CD14-positive monocyte (primary cell): ENCODE measurements around the gene VOPP1. TPM values are rescaled to one million over a fixed set of nuclear protein-coding genes. Genes with fewer than 3 reads are reported as not detected.

Source experiments
- DNase-seq, 3 donors: peaks; one replicate each; pipeline ENCODE4 v3.0.0-alpha.2; 2011 to 2022
- H2AFZ ChIP-seq: 2 replicates; pipeline ENCODE4 v1.6.0; 2012; ENCODE audit warnings: mild to moderate bottlenecking, low read depth, low read length, inconsistent platforms; ENCODE audit not compliant: insufficient read depth, poor library complexity, severe bottlenecking
- H3K27ac ChIP-seq, 2 donors: 1 replicate in 1 of 2; 2 replicates in 1 of 2; pipeline ENCODE4 v1.5.1; 2012 to 2013; ENCODE audit warnings: low read length in 2 of 2, control low read depth in 1 of 2, inconsistent platforms in 1 of 2, low read depth in 1 of 2, mild to moderate bottlenecking in 1 of 2
- H3K27me3 ChIP-seq, 2 donors: one replicate each; pipeline versions ENCODE4 v1.6.0 to v1.6.1; 2011 to 2013; ENCODE audit warnings: low read length in 2 of 2; ENCODE audit not compliant: control insufficient read depth in 2 of 2, insufficient read depth in 2 of 2
- H3K36me3 ChIP-seq, 2 donors: replicated peaks in 1 of 2; 1 replicate in 1 of 2; 2 replicates in 1 of 2; pipeline versions ENCODE4 v1.5.1 to v1.6.1; 2012 to 2013; ENCODE audit warnings: low read length in 2 of 2, control low read depth in 1 of 2, inconsistent platforms in 1 of 2, mild to moderate bottlenecking in 1 of 2; ENCODE audit not compliant: insufficient read depth in 2 of 2, control insufficient read depth in 1 of 2
- H3K4me1 ChIP-seq, 2 donors: 1 replicate in 1 of 2; 2 replicates in 1 of 2; pipeline versions ENCODE4 v1.5.1 to v1.6.1; 2012 to 2013; ENCODE audit warnings: low read length in 2 of 2, control low read depth in 1 of 2, inconsistent platforms in 1 of 2, mild to moderate bottlenecking in 1 of 2, moderate library complexity in 1 of 2; ENCODE audit not compliant: insufficient read depth in 2 of 2, control insufficient read depth in 1 of 2
- H3K4me2 ChIP-seq: replicated peaks from 2 replicates; pipeline ENCODE3; 2012; ENCODE audit warnings: low read length, moderate library complexity, mild to moderate bottlenecking; ENCODE audit not compliant: poor library complexity, severe bottlenecking; ENCODE audit errors: extremely low read depth
- H3K4me3 ChIP-seq, 3 experiments: fragments of 200-600 bp in 1 of 3; sonication (generic) in 1 of 3; replicated peaks in 1 of 3; 1 replicate in 2 of 3; 2 replicates in 1 of 3; pipeline ENCODE4 v1.5.1; 2011 to 2013; ENCODE audit warnings: low read length in 3 of 3, mild to moderate bottlenecking in 3 of 3, control low read depth in 2 of 3, low read depth in 2 of 3, inconsistent platforms in 1 of 3, moderate library complexity in 1 of 3
- H3K79me2 ChIP-seq: 2 replicates; pipeline ENCODE4 v1.6.0; 2012; ENCODE audit warnings: mild to moderate bottlenecking, control low read depth, inconsistent platforms, low read length, moderate library complexity; ENCODE audit not compliant: insufficient read depth
- H3K9ac ChIP-seq: 2 replicates; pipeline ENCODE4 v1.6.0; 2017; ENCODE audit warnings: low read length, mild to moderate bottlenecking; ENCODE audit not compliant: insufficient read depth, poor library complexity, severe bottlenecking
- H3K9me3 ChIP-seq, 2 donors: replicated peaks in 1 of 2; 1 replicate in 1 of 2; 2 replicates in 1 of 2; pipeline versions ENCODE4 v1.5.1 to v1.6.1; 2012 to 2013; ENCODE audit warnings: low read length in 2 of 2, control low read depth in 1 of 2; ENCODE audit not compliant: control insufficient read depth in 1 of 2, insufficient read depth in 1 of 2
- H4K20me1 ChIP-seq: 2 replicates; pipeline ENCODE4 v1.6.0; 2012; ENCODE audit warnings: mild to moderate bottlenecking, low read length, control low read depth, moderate library complexity; ENCODE audit not compliant: insufficient read depth
- H3K27ac Mint-ChIP-seq, 7 donors: one replicate each; pipeline ENCODE4 v1.8.0; 2020; ENCODE audit warnings: mild to moderate bottlenecking in 7 of 7, mixed read lengths in 7 of 7, moderate library complexity in 6 of 7, inconsistent platforms in 2 of 7
- H3K27me3 Mint-ChIP-seq, 3 donors: one replicate each; pipeline ENCODE4 v1.8.0; 2021 to 2022; ENCODE audit warnings: low read depth in 3 of 3, mild to moderate bottlenecking in 3 of 3, mixed read lengths in 3 of 3, moderate library complexity in 3 of 3, inconsistent platforms in 1 of 3
- H3K36me3 Mint-ChIP-seq, 2 donors: one replicate each; pipeline ENCODE4 v1.8.0; 2020; ENCODE audit warnings: mixed read lengths in 2 of 2, inconsistent platforms in 1 of 2, mild to moderate bottlenecking in 1 of 2
- H3K4me1 Mint-ChIP-seq: one replicate; pipeline ENCODE4 v1.8.0; 2020; ENCODE audit warnings: mild to moderate bottlenecking, mixed read lengths
- H3K4me3 Mint-ChIP-seq, 2 donors: one replicate each; pipeline ENCODE4 v1.8.0; 2020; ENCODE audit warnings: mild to moderate bottlenecking in 2 of 2, mixed read lengths in 2 of 2, moderate library complexity in 1 of 2
- H3K9me3 Mint-ChIP-seq, 7 donors: one replicate each; pipeline ENCODE4 v1.8.0; 2020 to 2022; ENCODE audit warnings: mixed read lengths in 7 of 7, mild to moderate bottlenecking in 6 of 7, moderate library complexity in 6 of 7, inconsistent platforms in 2 of 7
- WGBS: methylation state at CpG from one replicate; pipeline ENCODE4 v1.1.5; 2013; ENCODE audit warnings: missing lambda C conversion rate; ENCODE audit not compliant: insufficient coverage; 5-methylcytosine and 5-hydroxymethylcytosine counted together
- intact Hi-C, 2 donors: fragments of 100-400 bp; cut with micrococcal nuclease; formaldehyde crosslinking; loops; one replicate each; pipeline versions ENCODE4 v1.15.0 to v1.15.1; 2023
- polyA plus RNA-seq, 3 donors: library from polyadenylated mRNA; depleted of rRNA in 1 of 3; unstranded in 2 of 3; stranded (reverse) in 1 of 3; fragments of 300-500 nt in 2 of 3; fragments of >200 nt in 1 of 3; fragmentation: Illumina TruSeq in 2 of 3; gene quantifications; 1 replicate in 2 of 3; 2 replicates in 1 of 3; pipeline ENCODE4 v1.2.3, GENCODE V29; 2012 to 2021
- TF ChIP-seq, protein P1 (sequence below): fragments of 200-600 bp; IDR thresholded peaks from one replicate; pipeline ENCODE4 v1.8.0; 2022; ENCODE audit warnings: antibody characterized with exemption, mild to moderate bottlenecking

Gene VOPP1
- polyA plus RNA-seq, 3 donors, result 16.7 to 22.1 (median 18.0) TPM

DNA sequence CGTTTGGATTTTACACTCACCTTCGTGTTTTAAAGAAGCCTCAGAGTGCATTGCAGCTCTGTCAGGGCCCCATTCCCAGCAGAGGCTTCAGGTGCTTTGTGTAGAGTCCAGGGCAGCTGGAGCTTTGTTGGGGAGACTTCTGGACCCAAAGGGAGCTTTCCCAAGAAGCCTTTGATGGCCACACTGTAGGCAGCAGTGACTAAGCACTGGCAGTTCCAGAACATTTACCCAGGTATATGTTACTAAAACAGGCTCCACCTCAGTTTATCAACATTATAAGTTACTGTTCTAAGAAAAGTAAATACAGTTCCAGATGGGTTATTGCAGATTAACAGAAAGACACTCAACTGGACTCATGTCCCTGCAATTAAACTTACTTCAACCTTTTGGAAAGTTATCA lies 140.4 kb downstream of the VOPP1 start:
- no peak overlapping the region for H2AFZ ChIP-seq
- H3K79me2 ChIP-seq, result no peaks in the 10 kb centered on the region
- no peaks in the 10 kb centered on the region for H4K20me1 ChIP-seq
- H3K27ac Mint-ChIP-seq, result no peak overlapping the region
- no peaks in the 10 kb centered on the region for H3K4me1 ChIP-seq
- H3K4me3 Mint-ChIP-seq, result no peak overlapping the region
- no peak overlapping the region for H3K4me3 ChIP-seq
- H3K27me3 ChIP-seq, result no peaks in the 10 kb centered on the region
- WGBS, result 50% methylated on average over 2 of the region's 2 CpGs
- no peaks in the 10 kb centered on the region for H3K9me3 ChIP-seq
- intact Hi-C loops, result no loop called here
- H3K9ac ChIP-seq, result no peak overlapping the region
- no peak overlapping the region for H3K27ac ChIP-seq
- TF ChIP-seq, protein P1, sequence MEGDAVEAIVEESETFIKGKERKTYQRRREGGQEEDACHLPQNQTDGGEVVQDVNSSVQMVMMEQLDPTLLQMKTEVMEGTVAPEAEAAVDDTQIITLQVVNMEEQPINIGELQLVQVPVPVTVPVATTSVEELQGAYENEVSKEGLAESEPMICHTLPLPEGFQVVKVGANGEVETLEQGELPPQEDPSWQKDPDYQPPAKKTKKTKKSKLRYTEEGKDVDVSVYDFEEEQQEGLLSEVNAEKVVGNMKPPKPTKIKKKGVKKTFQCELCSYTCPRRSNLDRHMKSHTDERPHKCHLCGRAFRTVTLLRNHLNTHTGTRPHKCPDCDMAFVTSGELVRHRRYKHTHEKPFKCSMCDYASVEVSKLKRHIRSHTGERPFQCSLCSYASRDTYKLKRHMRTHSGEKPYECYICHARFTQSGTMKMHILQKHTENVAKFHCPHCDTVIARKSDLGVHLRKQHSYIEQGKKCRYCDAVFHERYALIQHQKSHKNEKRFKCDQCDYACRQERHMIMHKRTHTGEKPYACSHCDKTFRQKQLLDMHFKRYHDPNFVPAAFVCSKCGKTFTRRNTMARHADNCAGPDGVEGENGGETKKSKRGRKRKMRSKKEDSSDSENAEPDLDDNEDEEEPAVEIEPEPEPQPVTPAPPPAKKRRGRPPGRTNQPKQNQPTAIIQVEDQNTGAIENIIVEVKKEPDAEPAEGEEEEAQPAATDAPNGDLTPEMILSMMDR, result no peak
- no peak overlapping the region for H3K4me2 ChIP-seq
- no peak for DNase-seq
- H3K36me3 ChIP-seq, result peaks cover 0 to 18% of the 10 kb centered on the region in 2 donors
- peaks cover 0 to 3% (median 0%) of the 10 kb centered on the region in 3 donors for H3K27me3 Mint-ChIP-seq
- H3K4me1 Mint-ChIP-seq, result no peaks in the 10 kb centered on the region
- peaks cover 6 to 7% of the 10 kb centered on the region in 2 donors for H3K36me3 Mint-ChIP-seq
- H3K9me3 Mint-ChIP-seq, result peaks cover 0 to 2% (median 0%) of the 10 kb centered on the region in 7 donors

- WGBS, result 86% methylated on average over 10 of the region's 11 CpGs
- H3K27me3 ChIP-seq, result no peaks in the 10 kb centered on the region
- Mint-ChIP-seq H3K27ac (no peak overlapping the region), H3K36me3 (peaks cover 22 to 24% of the 10 kb centered on the region in 2 donors), H3K4me1 (peaks cover 6% of the 10 kb centered on the region), H3K9me3 (peaks cover 0 to 2% (median 0%) of the 10 kb centered on the region in 7 donors), H3K4me3 (no peak overlapping the region), H3K27me3 (no peaks in the 10 kb centered on the region)
- H2AFZ ChIP-seq, result no peak overlapping the region
- H3K27ac ChIP-seq, result no peak overlapping the region
- no peaks in the 10 kb centered on the region for H3K9me3 ChIP-seq
- intact Hi-C loops, result no loop called here
- H3K4me2 ChIP-seq, result no peak overlapping the region
- no peaks in the 10 kb centered on the region for H3K4me1 ChIP-seq
- H3K9ac ChIP-seq, result no peak overlapping the region
- TF ChIP-seq, protein P1, result no peak
- H3K4me3 ChIP-seq, result no peak overlapping the region
- H3K79me2 ChIP-seq, result no peaks in the 10 kb centered on the region
- H3K36me3 ChIP-seq, result peaks cover 7 to 34% of the 10 kb centered on the region in 2 donors
- no peak for DNase-seq
- no peaks in the 10 kb centered on the region for H4K20me1 ChIP-seq
Measured at GRCh38 chr7:55429835-55430499, 142.3 kb downstream of the VOPP1 start.
